ENCODE results near the gene ASIC1.

DNA sequence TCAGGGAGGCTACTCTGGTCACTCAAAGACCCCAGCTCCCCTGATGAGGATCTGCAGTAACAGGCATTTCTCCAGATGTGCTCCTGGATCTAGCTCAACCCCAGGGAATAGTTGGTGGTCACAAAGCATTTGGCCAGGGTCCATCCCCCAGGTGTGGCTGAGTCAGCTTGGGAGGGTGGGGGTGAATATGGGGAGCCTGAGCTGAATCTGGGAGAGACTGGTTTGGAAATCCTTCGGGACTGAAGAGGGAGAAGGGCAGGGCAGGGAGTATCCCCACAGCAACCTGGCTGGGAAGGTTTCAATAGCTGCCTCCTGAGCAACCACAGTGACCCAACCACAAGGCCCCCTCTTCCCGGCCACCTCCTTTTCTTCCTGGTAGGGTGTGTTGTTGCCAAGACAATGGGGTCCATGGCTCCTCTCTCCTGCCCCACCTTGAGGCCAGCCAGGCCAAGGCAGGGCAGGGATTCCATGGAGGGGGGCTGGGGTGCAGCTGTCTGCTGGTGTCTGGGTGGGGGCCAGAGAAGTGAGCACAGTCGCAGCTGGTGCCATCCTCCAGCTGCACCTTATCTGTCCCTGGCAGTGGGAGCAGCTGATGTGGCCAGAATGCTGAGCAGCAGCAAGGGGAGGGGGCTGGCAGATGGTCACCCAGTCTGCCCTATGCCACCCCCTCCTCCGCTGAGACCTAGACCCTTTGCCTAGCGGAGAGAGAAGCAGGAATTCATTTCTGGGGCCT, 5.5 kb downstream of the ASIC1 start:
- no peak for TF ChIP-seq POLR2A (IDR thresholded peaks at IDR 0.05; ENCODE audit: low read depth, low read length)
- TF ChIP-seq TAF1 (IDR thresholded peaks at IDR 0.05; ENCODE audit: borderline replicate concordance, low read depth, low read length), result no peak

Measured in GM12892 (cell line).